ENCODE data around the gene RNPEPL1. TPM values are rescaled to one million over a fixed set of nuclear protein-coding genes. Genes with fewer than 3 reads are reported as not detected.

RNPEPL1 gene
- total RNA-seq (2022; extraction: Qiagen RNA extraction), result 52.1 to 67.2 TPM (median 60.2 TPM) in 5 replicates

GRCh38 chr2:240567872-240568677 lies at the start of gene RNPEPL1:
RNPEPL1 (plus strand) TSS chr2:240568484; CDS start chr2:240568587, 103 bp downstream.

GRCh38 chr2:240557808-240558207 lies 10.5 kb upstream of the RNPEPL1 start, which contains the start of gene ANKMY1:
ANKMY1 (minus strand) TSS chr2:240557988; CDS start chr2:240557335, 653 bp downstream.

GRCh38 chr2:240560084-240560479 lies 8.2 kb upstream of the RNPEPL1 start, which contains the start of gene DUSP28:
DUSP28 (plus strand) TSS chr2:240560357; CDS start chr2:240560685, 328 bp downstream.

DNA sequence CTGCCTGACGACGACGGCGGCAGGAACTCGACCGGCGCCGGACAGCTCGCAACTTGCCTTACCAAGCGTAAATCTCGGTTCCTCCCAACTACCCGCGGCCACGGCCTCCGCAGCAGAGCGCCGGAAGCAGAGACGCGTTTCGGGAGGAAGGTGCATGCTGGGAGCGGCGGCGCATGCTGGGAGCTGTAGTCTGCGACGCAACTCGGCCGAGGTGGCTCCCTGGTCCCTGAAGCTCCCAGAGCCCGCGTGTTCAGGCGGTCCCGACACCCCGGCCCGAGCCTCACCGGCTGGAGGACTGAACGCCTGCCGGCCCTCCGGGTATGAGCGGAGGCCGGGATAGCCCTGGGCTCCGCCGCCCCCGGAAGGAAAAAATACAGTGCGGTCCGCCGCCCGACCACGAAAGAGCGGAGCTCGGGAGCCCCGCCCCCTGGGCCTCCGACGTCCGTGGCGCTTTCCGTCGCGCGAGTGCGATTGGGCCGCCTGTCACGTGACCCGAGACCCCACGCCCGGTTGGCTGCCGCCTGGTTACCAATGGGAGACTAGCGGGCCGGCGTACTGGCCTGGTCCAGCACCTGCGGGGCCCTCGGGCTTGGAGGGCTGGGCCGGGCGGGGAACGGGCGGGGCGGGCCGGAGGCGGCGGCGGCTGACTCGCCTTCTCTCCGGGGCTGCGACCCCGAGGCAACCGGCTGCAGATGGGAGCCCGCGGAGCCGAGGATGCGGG lies 18.1 kb downstream of the RNPEPL1 start, which contains the start of gene CAPN10:
CAPN10 (plus strand) TSS at position 537 of the 721 bp plus-strand sequence; CDS start at position 715, 178 bp downstream.

GRCh38 chr2:240624950-240625621 lies 56.8 kb downstream of the RNPEPL1 start, which contains the start of gene GPR35:
GPR35 (plus strand) TSS chr2:240625480; CDS start chr2:240629953, 4,473 bp downstream.

Other genes with a start within 250 kb of the RNPEPL1 start
- gene GPC1, start 132.8 kb upstream of the RNPEPL1 start, total RNA-seq (2022; extraction: Qiagen RNA extraction), result 161 to 247 TPM (median 242 TPM) in 5 replicates
- 7.8 to 11.8 TPM (median 9.6 TPM) in 5 replicates for gene ANKMY1, start 10.5 kb upstream of the RNPEPL1 start, total RNA-seq (2022; extraction: Qiagen RNA extraction)
- gene DUSP28, start 8.1 kb upstream of the RNPEPL1 start, total RNA-seq (2022; extraction: Qiagen RNA extraction), result 5.5 to 9.2 TPM (median 7.9 TPM) in 5 replicates
- 15.6 to 29.2 TPM (median 26.9 TPM) in 5 replicates for gene CAPN10, start 18.2 kb downstream of the RNPEPL1 start, total RNA-seq (2022; extraction: Qiagen RNA extraction)
- 0.50 to 1.1 TPM (median 0.67 TPM) in 5 replicates for gene GPR35, start 57.0 kb downstream of the RNPEPL1 start, total RNA-seq (2022; extraction: Qiagen RNA extraction)
- gene AQP12B, start 114.4 kb downstream of the RNPEPL1 start, total RNA-seq (2022; extraction: Qiagen RNA extraction), result not detected in 5 replicates
- gene AQP12A, start 123.4 kb downstream of the RNPEPL1 start, total RNA-seq (2022; extraction: Qiagen RNA extraction), result not detected in 5 replicates

Data from A549 treated with Mapracorat at 1 μM for 4 hours (cell line).